Measurements from ENCODE around the gene MLLT10. TPM values are rescaled to one million over a fixed set of nuclear protein-coding genes. Genes with fewer than 3 reads are reported as not detected.

MLLT10 gene
- total and polyA plus RNA-seq, 9 of the 15 experiments (the other 6 are each of a cell fraction or from before 2014, with no cell fraction given): 18.8 to 81.4 (median 64.2) TPM

- TF ChIP-seq, protein P1, sequence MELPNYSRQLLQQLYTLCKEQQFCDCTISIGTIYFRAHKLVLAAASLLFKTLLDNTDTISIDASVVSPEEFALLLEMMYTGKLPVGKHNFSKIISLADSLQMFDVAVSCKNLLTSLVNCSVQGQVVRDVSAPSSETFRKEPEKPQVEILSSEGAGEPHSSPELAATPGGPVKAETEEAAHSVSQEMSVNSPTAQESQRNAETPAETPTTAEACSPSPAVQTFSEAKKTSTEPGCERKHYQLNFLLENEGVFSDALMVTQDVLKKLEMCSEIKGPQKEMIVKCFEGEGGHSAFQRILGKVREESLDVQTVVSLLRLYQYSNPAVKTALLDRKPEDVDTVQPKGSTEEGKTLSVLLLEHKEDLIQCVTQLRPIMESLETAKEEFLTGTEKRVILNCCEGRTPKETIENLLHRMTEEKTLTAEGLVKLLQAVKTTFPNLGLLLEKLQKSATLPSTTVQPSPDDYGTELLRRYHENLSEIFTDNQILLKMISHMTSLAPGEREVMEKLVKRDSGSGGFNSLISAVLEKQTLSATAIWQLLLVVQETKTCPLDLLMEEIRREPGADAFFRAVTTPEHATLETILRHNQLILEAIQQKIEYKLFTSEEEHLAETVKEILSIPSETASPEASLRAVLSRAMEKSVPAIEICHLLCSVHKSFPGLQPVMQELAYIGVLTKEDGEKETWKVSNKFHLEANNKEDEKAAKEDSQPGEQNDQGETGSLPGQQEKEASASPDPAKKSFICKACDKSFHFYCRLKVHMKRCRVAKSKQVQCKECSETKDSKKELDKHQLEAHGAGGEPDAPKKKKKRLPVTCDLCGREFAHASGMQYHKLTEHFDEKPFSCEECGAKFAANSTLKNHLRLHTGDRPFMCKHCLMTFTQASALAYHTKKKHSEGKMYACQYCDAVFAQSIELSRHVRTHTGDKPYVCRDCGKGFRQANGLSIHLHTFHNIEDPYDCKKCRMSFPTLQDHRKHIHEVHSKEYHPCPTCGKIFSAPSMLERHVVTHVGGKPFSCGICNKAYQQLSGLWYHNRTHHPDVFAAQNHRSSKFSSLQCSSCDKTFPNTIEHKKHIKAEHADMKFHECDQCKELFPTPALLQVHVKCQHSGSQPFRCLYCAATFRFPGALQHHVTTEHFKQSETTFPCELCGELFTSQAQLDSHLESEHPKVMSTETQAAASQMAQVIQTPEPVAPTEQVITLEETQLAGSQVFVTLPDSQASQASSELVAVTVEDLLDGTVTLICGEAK (IDR thresholded peaks at IDR 0.05): peak; percentile 47; the same call in 1 of the 2 replicates
- TF ChIP-seq, protein P1 (CRISPR knock-in tag; IDR thresholded peaks at IDR 0.05): no peak
- no peak for TF ChIP-seq GTF2F1 (IDR thresholded peaks at IDR 0.05; ENCODE audit: low read depth, low read length)
- no peak for TF ChIP-seq GTF2A2 (tag; IDR thresholded peaks at IDR 0.05)
- TF ChIP-seq, protein P2, sequence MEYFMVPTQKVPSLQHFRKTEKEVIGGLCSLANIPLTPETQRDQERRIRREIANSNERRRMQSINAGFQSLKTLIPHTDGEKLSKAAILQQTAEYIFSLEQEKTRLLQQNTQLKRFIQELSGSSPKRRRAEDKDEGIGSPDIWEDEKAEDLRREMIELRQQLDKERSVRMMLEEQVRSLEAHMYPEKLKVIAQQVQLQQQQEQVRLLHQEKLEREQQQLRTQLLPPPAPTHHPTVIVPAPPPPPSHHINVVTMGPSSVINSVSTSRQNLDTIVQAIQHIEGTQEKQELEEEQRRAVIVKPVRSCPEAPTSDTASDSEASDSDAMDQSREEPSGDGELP (CRISPR knock-in tag; IDR thresholded peaks at IDR 0.05; ENCODE audit: borderline replicate concordance): no peak
- TF ChIP-seq GATAD2B (IDR thresholded peaks at IDR 0.05; ENCODE audit: borderline replicate concordance): no peak
- TF ChIP-seq CHD4 (IDR thresholded peaks at IDR 0.05; ENCODE audit: insufficient read depth, insufficient replicate concordance, low read depth, low read length, poor library complexity, severe bottlenecking): no peak
Measured at GRCh38 chr10:21523557-21524008, 10.4 kb upstream of the MLLT10 start (continued).
